Lower lobe of right lung (tissue), 2 donors: ENCODE results near the gene SLC6A11. TPM values are rescaled to one million over a fixed set of nuclear protein-coding genes. Genes with fewer than 3 reads are reported as not detected.

Experiments
- ATAC-seq, 2 donors: fragments of 200-7000 bp; cut with Tn5 transposase; one replicate each; pipeline ENCODE4 v1.9.1; 2020 to 2022; ENCODE audit warnings: mild to moderate bottlenecking in 2 of 2, moderate library complexity in 2 of 2
- DNase-seq: peaks from one replicate; pipeline ENCODE4 v3.0.0-alpha.2; 2020
- H3K27ac ChIP-seq: fragments of 200-600 bp; one replicate; pipeline ENCODE4 v1.8.0; 2022
- H3K27me3 ChIP-seq: fragments of 200-600 bp; one replicate; pipeline ENCODE4 v1.8.0; 2022; ENCODE audit warnings: low read depth
- H3K36me3 ChIP-seq: fragments of 200-600 bp; one replicate; pipeline ENCODE4 v1.8.0; 2022; ENCODE audit warnings: mild to moderate bottlenecking
- H3K4me1 ChIP-seq: fragments of 200-600 bp; one replicate; pipeline ENCODE4 v1.8.0; 2022
- H3K4me3 ChIP-seq: fragments of 200-600 bp; one replicate; pipeline ENCODE4 v1.8.0; 2022; ENCODE audit warnings: mild to moderate bottlenecking
- H3K9me3 ChIP-seq: fragments of 200-600 bp; one replicate; pipeline ENCODE4 v1.8.0; 2022
- intact Hi-C: fragments of 100-400 bp; cut with DNase I; formaldehyde crosslinking; loops from one replicate; pipeline ENCODE4 v1.11.0; 2022
- total RNA-seq: library from RNA; stranded (reverse); fragmentation: NEBNext Ultra II Directional; extraction: Animal tissue kit (Norgen Biotek cat#: 25700); gene quantifications from one replicate; pipeline ENCODE4 v1.2.1, GENCODE V29; 2021
- TF ChIP-seq, protein P1 (sequence below): fragments of 200-600 bp; IDR thresholded peaks from one replicate; pipeline ENCODE4 v1.8.0; 2022; ENCODE audit warnings: antibody characterized with exemption, mild to moderate bottlenecking
- donor health status: DM: no; HTN: yes; CAD: no; lungs with severe emphysema.

Gene SLC6A11
- total RNA-seq, 1 donor from 2014 or later, result not detected

DNA sequence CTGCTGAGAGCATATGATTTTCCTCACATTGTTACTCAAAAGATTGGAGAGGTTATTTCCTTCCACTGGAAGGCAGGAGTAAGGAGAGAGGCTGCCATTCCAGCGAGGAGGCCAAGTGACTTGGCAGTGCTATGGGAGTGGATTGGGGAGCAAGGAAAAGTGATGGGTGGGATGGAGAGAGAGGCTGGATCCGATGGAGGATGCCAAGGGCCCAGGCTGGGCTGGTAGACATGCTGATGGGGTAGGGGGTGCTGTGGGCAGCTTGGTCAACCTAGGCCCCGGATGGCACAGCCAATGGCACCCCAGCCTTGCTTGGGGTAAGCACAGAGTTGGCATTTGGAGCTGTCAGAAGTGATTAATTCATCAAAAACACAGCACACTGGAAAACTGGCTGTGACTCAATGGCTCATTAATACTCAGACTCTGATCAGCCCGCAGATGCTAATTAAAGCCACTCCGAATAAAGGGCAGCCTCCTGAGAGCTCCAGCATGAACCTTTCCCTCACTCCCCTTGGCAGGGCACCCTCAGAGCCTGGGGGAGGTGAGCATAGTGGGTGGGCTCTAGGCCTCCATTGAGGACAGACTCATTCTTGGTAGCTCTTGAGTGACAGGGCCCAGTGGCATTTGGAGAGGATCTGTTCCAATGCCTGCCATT lies 154.4 kb downstream of the SLC6A11 start:
- Histone ChIP-seq H3K9me3 (no peaks in the 10 kb centered on the region), H3K4me3 (no peak overlapping the region), H3K27me3 (peaks cover 4% of the 10 kb centered on the region), H3K36me3 (no peaks in the 10 kb centered on the region), H3K4me1 (no peaks in the 10 kb centered on the region), H3K27ac (no peak overlapping the region)
- no peak for DNase-seq
- intact Hi-C loops, result no loop called here
- no peak for ATAC-seq
- TF ChIP-seq, protein P1, sequence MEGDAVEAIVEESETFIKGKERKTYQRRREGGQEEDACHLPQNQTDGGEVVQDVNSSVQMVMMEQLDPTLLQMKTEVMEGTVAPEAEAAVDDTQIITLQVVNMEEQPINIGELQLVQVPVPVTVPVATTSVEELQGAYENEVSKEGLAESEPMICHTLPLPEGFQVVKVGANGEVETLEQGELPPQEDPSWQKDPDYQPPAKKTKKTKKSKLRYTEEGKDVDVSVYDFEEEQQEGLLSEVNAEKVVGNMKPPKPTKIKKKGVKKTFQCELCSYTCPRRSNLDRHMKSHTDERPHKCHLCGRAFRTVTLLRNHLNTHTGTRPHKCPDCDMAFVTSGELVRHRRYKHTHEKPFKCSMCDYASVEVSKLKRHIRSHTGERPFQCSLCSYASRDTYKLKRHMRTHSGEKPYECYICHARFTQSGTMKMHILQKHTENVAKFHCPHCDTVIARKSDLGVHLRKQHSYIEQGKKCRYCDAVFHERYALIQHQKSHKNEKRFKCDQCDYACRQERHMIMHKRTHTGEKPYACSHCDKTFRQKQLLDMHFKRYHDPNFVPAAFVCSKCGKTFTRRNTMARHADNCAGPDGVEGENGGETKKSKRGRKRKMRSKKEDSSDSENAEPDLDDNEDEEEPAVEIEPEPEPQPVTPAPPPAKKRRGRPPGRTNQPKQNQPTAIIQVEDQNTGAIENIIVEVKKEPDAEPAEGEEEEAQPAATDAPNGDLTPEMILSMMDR, result no peak

DNA sequence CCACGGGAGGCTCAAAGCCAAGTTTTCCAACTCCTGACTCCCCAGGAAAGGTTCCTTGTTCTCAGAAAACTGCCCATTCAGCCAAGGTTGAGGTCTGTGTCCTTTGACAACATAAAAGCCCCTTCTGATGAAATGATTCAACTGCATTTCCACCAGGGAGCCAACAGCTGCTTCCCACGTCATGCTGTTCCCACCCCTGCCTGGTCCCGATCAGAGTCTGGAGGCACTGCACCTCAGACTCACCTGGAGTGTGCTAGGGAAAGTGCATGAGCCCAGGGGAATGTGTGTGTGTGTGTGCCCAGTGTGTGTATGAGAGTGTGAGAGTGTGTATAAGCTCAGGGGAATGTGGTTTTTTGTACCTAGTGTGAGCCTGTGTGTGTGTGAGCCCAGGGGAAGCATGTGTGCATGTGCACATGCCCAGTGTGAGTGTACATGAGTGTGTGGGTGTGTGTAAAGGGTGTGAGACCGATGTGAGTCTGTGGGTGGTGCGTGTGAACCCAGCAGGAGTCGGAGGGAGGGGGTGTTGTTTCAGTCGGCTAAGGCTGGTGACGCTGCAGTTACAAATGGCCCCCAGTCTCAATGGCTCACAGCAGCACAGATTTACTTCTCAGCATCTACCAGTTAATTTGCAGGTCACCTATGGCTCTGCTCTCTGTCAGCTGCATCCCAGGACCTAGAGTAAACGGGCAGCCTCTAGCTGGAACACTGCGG lies 156.2 kb downstream of the SLC6A11 start:
- Histone ChIP-seq H3K4me1 (no peaks in the 10 kb centered on the region), H3K36me3 (no peaks in the 10 kb centered on the region), H3K4me3 (no peak overlapping the region), H3K9me3 (no peaks in the 10 kb centered on the region), H3K27me3 (peaks cover 8% of the 10 kb centered on the region), H3K27ac (no peak overlapping the region)
- ATAC-seq, result no peak
- intact Hi-C loops, result no loop called here
- DNase-seq, result no peak
- TF ChIP-seq, protein P1, result no peak

DNA sequence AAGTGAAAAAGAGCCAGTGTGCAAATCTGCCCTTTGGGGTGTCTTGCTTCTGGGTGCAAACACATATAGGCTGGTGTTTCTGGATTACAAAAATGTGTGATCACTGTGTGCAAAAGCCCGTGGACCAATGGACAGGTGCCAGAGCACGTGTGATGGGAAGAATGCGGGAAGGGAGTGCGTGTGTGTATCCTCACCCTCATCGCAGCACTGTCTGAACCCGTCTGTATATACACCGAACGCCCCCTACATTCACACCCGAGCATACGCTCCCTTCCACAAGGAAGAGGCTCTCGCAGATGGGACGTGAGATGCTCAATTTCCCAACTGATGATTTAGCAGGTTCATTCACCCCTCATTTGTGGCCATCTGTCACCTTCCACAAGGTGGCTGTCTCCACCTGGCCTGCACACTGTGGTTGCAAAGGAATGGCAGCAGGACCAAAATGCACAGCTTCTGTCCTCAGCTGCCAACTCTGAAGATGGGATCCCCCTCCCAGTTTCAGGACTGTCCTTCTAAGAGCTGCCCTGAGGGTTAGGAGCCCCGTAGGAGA lies 157.1 kb downstream of the SLC6A11 start:
- Histone ChIP-seq H3K27ac (no peak overlapping the region), H3K4me1 (no peaks in the 10 kb centered on the region), H3K9me3 (no peaks in the 10 kb centered on the region), H3K4me3 (no peak overlapping the region), H3K36me3 (no peaks in the 10 kb centered on the region), H3K27me3 (peaks cover 8% of the 10 kb centered on the region)
- TF ChIP-seq, protein P1, result no peak
- ATAC-seq (no peak), DNase-seq (no peak)
- intact Hi-C loops, result no loop called here

DNA sequence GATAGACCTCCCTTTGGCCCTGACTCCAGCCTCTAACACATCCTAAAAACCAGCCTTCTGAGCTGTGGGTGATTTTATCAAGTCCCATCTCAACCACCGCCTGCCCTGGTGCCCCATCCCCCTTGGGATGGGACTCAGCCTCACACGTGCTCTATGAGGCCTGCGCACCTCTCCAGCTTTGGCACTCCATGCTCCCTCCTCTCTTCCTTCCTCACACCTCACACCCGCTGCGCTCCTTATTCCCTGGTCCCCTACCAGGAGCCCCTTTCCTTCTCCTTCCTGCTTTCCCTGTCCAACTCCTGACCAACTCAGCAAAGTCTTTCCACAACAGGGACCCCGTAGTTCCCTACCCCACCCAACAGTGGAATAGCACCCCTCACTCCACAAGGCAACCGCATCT lies 158.1 kb downstream of the SLC6A11 start:
- H3K27me3 ChIP-seq, result peaks cover 8% of the 10 kb centered on the region
- H3K27ac ChIP-seq, result no peak overlapping the region
- intact Hi-C loops, result no loop called here
- ATAC-seq (no peak), DNase-seq (no peak)
- H3K4me3 ChIP-seq, result no peak overlapping the region
- TF ChIP-seq, protein P1, result no peak
- no peaks in the 10 kb centered on the region for H3K4me1 ChIP-seq
- no peaks in the 10 kb centered on the region for H3K36me3 ChIP-seq
- no peaks in the 10 kb centered on the region for H3K9me3 ChIP-seq

DNA sequence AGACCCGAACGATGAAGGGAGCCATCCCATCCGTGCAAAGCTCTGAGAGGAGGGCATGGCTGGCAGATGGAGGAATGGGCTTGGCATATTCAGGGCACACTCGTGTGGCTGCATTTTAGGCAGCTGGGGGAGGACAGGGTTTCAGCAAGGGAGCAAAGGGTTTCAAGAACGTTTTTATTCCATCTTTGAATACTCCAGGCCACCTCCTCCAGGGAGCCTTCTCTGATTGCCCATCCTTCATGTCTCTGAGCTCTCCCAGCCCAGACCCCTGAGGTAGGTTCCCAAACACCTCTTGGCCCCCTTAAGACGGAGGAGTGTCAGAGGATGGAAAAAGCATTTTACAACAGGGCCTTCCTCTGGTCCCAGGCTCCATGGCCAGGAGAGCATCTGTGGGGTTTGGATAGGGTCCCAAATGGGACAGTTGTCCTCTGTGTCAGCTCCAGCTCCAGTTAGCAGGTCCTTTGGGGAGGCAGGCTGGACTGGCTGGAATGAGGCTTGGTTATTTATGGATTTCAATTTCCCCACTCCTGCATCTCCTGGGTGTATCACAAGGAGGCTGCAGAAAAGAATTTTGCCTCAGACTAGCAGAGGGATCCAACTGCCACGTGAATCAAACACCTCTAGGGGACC lies 158.8 kb downstream of the SLC6A11 start:
- no peaks in the 10 kb centered on the region for H3K4me1 ChIP-seq
- peaks cover 8% of the 10 kb centered on the region for H3K27me3 ChIP-seq
- DNase-seq (no peak), ATAC-seq (no peak)
- intact Hi-C loops, result no loop called here
- no peak overlapping the region for H3K4me3 ChIP-seq
- no peak overlapping the region for H3K27ac ChIP-seq
- no peaks in the 10 kb centered on the region for H3K36me3 ChIP-seq
- TF ChIP-seq, protein P1, result no peak
- no peaks in the 10 kb centered on the region for H3K9me3 ChIP-seq
